OCI-LY3 (cell line): ENCODE results near the gene PPP1R14D.

Source experiments
- H2AFZ ChIP-seq: fragments of 200-600, 300-600 bp; shearing (Covaris generic); 2 replicates; pipeline ENCODE4 v1.6.0; 2014; ENCODE audit warnings: antibody characterized with exemption, low read depth, low read length
- H3K27ac ChIP-seq: fragments of 200-600, 300-600 bp; sonication (generic); 2 replicates; pipeline ENCODE4 v1.5.1; 2014; ENCODE audit warnings: mild to moderate bottlenecking, low read length, moderate library complexity, mixed read lengths
- H3K27me3 ChIP-seq: fragments of 200-600, 300-600 bp; sonication (generic); 2 replicates; pipeline ENCODE4 v1.6.1; 2014; ENCODE audit warnings: low read depth, low read length, mixed read lengths
- H3K36me3 ChIP-seq: fragments of 200-600, 300-600 bp; sonication (generic); replicated peaks from 2 replicates; pipeline ENCODE3; 2014; ENCODE audit warnings: low read depth, low read length, mixed read lengths
- H3K4me1 ChIP-seq: fragments of 300-600, 200-600 bp; sonication (generic); 2 replicates; pipeline ENCODE4 v1.6.1; 2014; ENCODE audit warnings: low read length, mixed read lengths
- H3K4me2 ChIP-seq: fragments of 200-600, 300-600 bp; sonication (generic); 2 replicates; pipeline ENCODE4 v1.6.1; 2014; ENCODE audit warnings: low read length, mixed read lengths
- H3K4me3 ChIP-seq: fragments of 300-600, 200-600 bp; sonication (generic); 2 replicates; pipeline ENCODE4 v1.5.1; 2014; ENCODE audit warnings: antibody characterized with exemption, mild to moderate bottlenecking, low read length, moderate library complexity
- H3K79me2 ChIP-seq: fragments of 300-600, 200-600 bp; shearing (Covaris generic); 2 replicates; pipeline ENCODE4 v1.6.1; 2014; ENCODE audit warnings: mild to moderate bottlenecking, low read length, mixed read lengths
- H3K9ac ChIP-seq: fragments of 300-600, 200-600 bp; shearing (Covaris generic); 2 replicates; pipeline ENCODE4 v1.6.0; 2014; ENCODE audit warnings: mild to moderate bottlenecking, low read length, moderate library complexity
- H3K9me3 ChIP-seq: fragments of 200-600, 300-600 bp; shearing (Covaris generic); 2 replicates; pipeline ENCODE4 v1.6.1; 2014; ENCODE audit warnings: low read length, mixed read lengths; ENCODE audit not compliant: insufficient read depth
- H4K20me1 ChIP-seq: fragments of 200-600, 300-600 bp; sonication (generic); 2 replicates; pipeline ENCODE4 v1.6.1; 2016; ENCODE audit warnings: low read length, mixed read lengths; ENCODE audit not compliant: insufficient read depth
- EZH2phosphoT487 ChIP-seq: fragments of 200-600 bp; shearing (Covaris generic); IDR thresholded peaks from 2 replicates; pipeline ENCODE4 v1.6.1; 2018; ENCODE audit warnings: antibody characterized with exemption, mixed run types, low read depth
- TF ChIP-seq, protein P1 (sequence below): fragments of 200-600, 300-600 bp; sonication (generic); IDR thresholded peaks from 2 replicates; pipeline ENCODE4 v1.5.1; 2014; ENCODE audit warnings: antibody characterized with exemption, low read length, low read depth

PPP1R14D gene

GRCh38 chr15:40872791-40873693 lies 44.5 kb upstream of the PPP1R14D start:
- Histone ChIP-seq H3K27ac (no peak overlapping the region), H2AFZ (peak overlapping the region; percentile 78; the same call in 1 of the 2 replicates), H4K20me1 (no peaks in the 10 kb centered on the region), H3K4me3 (peak overlapping the region; percentile 81), H3K9me3 (no peaks in the 10 kb centered on the region), H3K79me2 (no peaks in the 10 kb centered on the region), H3K4me2 (peak overlapping the region; percentile 71), H3K27me3 (no peaks in the 10 kb centered on the region), H3K36me3 (no peaks in the 10 kb centered on the region), H3K4me1 (peaks cover 9% of the 10 kb centered on the region; the same call in 1 of the 2 replicates), H3K9ac (peak overlapping the region; percentile 58)
- TF ChIP-seq EZH2phosphoT487: no peak
- TF ChIP-seq, protein P1, sequence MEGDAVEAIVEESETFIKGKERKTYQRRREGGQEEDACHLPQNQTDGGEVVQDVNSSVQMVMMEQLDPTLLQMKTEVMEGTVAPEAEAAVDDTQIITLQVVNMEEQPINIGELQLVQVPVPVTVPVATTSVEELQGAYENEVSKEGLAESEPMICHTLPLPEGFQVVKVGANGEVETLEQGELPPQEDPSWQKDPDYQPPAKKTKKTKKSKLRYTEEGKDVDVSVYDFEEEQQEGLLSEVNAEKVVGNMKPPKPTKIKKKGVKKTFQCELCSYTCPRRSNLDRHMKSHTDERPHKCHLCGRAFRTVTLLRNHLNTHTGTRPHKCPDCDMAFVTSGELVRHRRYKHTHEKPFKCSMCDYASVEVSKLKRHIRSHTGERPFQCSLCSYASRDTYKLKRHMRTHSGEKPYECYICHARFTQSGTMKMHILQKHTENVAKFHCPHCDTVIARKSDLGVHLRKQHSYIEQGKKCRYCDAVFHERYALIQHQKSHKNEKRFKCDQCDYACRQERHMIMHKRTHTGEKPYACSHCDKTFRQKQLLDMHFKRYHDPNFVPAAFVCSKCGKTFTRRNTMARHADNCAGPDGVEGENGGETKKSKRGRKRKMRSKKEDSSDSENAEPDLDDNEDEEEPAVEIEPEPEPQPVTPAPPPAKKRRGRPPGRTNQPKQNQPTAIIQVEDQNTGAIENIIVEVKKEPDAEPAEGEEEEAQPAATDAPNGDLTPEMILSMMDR: no peak

- no peaks in the 10 kb centered on the region for H3K36me3 ChIP-seq
- H3K4me2 ChIP-seq: no peak overlapping the region
- no peak overlapping the region for H3K9ac ChIP-seq
- peaks cover 9% of the 10 kb centered on the region; the same call in 1 of the 2 replicates for H3K4me1 ChIP-seq
- H4K20me1 ChIP-seq: no peaks in the 10 kb centered on the region
- H3K4me3 ChIP-seq: no peak overlapping the region
- H3K27ac ChIP-seq: no peak overlapping the region
- H3K9me3 ChIP-seq: no peaks in the 10 kb centered on the region
- no peaks in the 10 kb centered on the region for H3K79me2 ChIP-seq
- TF ChIP-seq, protein P1: no peak
- no peak overlapping the region for H2AFZ ChIP-seq
- no peaks in the 10 kb centered on the region for H3K27me3 ChIP-seq
These were observed 43.5 kb upstream of the PPP1R14D start for GRCh38 chr15:40871749-40872617.

GRCh38 chr15:40870716-40871115 lies 42.2 kb upstream of the PPP1R14D start:
- H3K27ac ChIP-seq: no peak overlapping the region

More at GRCh38 chr15:40870716-40871115, 42.2 kb upstream of the PPP1R14D start:
- Histone ChIP-seq H3K4me1 (peaks cover 9% of the 10 kb centered on the region; the same call in 1 of the 2 replicates), H3K9me3 (no peaks in the 10 kb centered on the region), H3K79me2 (no peaks in the 10 kb centered on the region), H3K27me3 (no peaks in the 10 kb centered on the region), H3K36me3 (no peaks in the 10 kb centered on the region), H3K4me3 (no peak overlapping the region), H2AFZ (no peak overlapping the region), H3K9ac (no peak overlapping the region), H4K20me1 (no peaks in the 10 kb centered on the region), H3K4me2 (no peak overlapping the region)
- TF ChIP-seq, protein P1: no peak
- no peak for TF ChIP-seq EZH2phosphoT487
